K562 (cell line): ENCODE results near the gene POLR3E. TPM values are rescaled to one million over a fixed set of nuclear protein-coding genes. Genes with fewer than 3 reads are reported as not detected.

ENCODE experiments used
- BCOR ChIP-seq: fragments of 450-650 bp; IDR thresholded peaks from 2 replicates; pipeline ENCODE4 v1.6.1; 2016
- CBX1 ChIP-seq: sonication (generic); IDR thresholded peaks from 2 replicates; pipeline ENCODE4 v1.6.1; 2016; ENCODE audit warnings: antibody characterized with exemption, low read depth, mild to moderate bottlenecking
- CREM ChIP-seq: IDR thresholded peaks from 2 replicates; pipeline ENCODE4 v1.6.1; 2014; ENCODE audit warnings: antibody characterized with exemption, low read depth
- HMG20B ChIP-seq: fragments of 250-450 bp; sonication (Bioruptor Pico); IDR thresholded peaks from 2 replicates; pipeline ENCODE4 v1.5.0; 2021; ENCODE audit warnings: mild to moderate bottlenecking
- HSF4 ChIP-seq: fragments of 250-450 bp; sonication (Bioruptor Pico); IDR thresholded peaks from 2 replicates; pipeline ENCODE4 v2.1.2; 2022; ENCODE audit warnings: mild to moderate bottlenecking, moderate library complexity, borderline replicate concordance
- KDM4B ChIP-seq, 2 experiments: fragments of 450-650 bp in 1 of 2; sonication (generic) in 1 of 2; IDR thresholded peaks; 2 replicates each; pipeline ENCODE4 v1.6.1; 2016 to 2017; ENCODE audit warnings: borderline replicate concordance in 2 of 2, antibody characterized with exemption in 1 of 2, low read depth in 1 of 2, mild to moderate bottlenecking in 1 of 2
- NFIX ChIP-seq: fragments of 250-450 bp; sonication (Bioruptor Pico); IDR thresholded peaks from 2 replicates; pipeline ENCODE4 v1.4.0; 2020; ENCODE audit warnings: low read depth, mild to moderate bottlenecking, moderate library complexity
- NFRKB ChIP-seq: fragments of 450-650 bp; IDR thresholded peaks from 2 replicates; pipeline ENCODE4 v1.6.1; 2016; ENCODE audit warnings: low read depth
- RHOXF2B ChIP-seq: fragments of 250-450 bp; sonication (Bioruptor Pico); conservative IDR thresholded peaks from 2 replicates; pipeline ENCODE4 v1.5.1; 2021
- SPI1 ChIP-seq: IDR thresholded peaks from 2 replicates; pipeline ENCODE4 v1.6.1; 2011; ENCODE audit warnings: low read depth, low read length, control low read depth, borderline replicate concordance
- SREBF1 ChIP-seq: fragments of 150-350 bp; IDR thresholded peaks from 2 replicates; pipeline ENCODE4 v1.6.1; 2014; ENCODE audit warnings: antibody characterized with exemption, low read depth, low read length, borderline replicate concordance
- ZC3H11A ChIP-seq: IDR thresholded peaks from 2 replicates; pipeline ENCODE4 v1.6.1; 2012; ENCODE audit warnings: low read depth, low read length, improper control_type of control experiment
- ZNF12 ChIP-seq: sonication (generic); formaldehyde crosslinking; IDR thresholded peaks from 2 replicates; pipeline ENCODE4 v1.4.0; 2020; ENCODE audit warnings: mild to moderate bottlenecking, missing genetic modification reagents
- ZNF175 ChIP-seq: fragments of 200-800 bp; sonication (Bioruptor generic); IDR thresholded peaks from 2 replicates; pipeline ENCODE4 v1.6.1; 2016; ENCODE audit warnings: low read depth, mild to moderate bottlenecking, missing genetic modification characterization, missing compliant biosample characterization
- ZNF395 ChIP-seq: fragments of 200-800 bp; sonication (Bioruptor generic); IDR thresholded peaks from 2 replicates; pipeline ENCODE4 v1.6.1; 2017; ENCODE audit warnings: missing genetic modification characterization, missing compliant biosample characterization
- ZNF518B ChIP-seq: fragments of 250-450 bp; sonication (Bioruptor Pico); IDR thresholded peaks from 2 replicates; pipeline ENCODE4 v1.5.0; 2021; ENCODE audit warnings: mild to moderate bottlenecking, moderate library complexity
- ZNF766 ChIP-seq: fragments of 200-800 bp; sonication (Bioruptor generic); conservative IDR thresholded peaks from 2 replicates; pipeline ENCODE4 v1.6.1; 2016; ENCODE audit warnings: missing genetic modification characterization, missing compliant biosample characterization
- polyA plus RNA-seq, 8 experiments: library from polyadenylated mRNA; depleted of rRNA in 4 of 8; stranded (reverse) in 5 of 8; unstranded in 3 of 8; fragments of >200 nt; fragmentation: Nextera tagmentation in 2 of 8; fragmentation: Illumina TruSeq in 1 of 8; extraction: Ambion mirVana in 2 of 8; extraction: Trizol in 1 of 8; gene quantifications; 2 replicates each; pipeline versions ENCODE4 v1.2.1 to v1.2.3, GENCODE V29; 2011 to 2014; ENCODE audit warnings: inconsistent platforms in 1 of 8, missing spikeins in 1 of 8
- total RNA-seq, 7 experiments: library from RNA; depleted of rRNA in 6 of 7; stranded (reverse); fragments of >200 nt in 6 of 7; fragmentation: Illumina TruSeq in 2 of 7; extraction: Trizol in 2 of 7; gene quantifications; 2 replicates each; pipeline versions ENCODE4 v1.2.1 to v1.2.3, GENCODE V29; 2011 to 2021; ENCODE audit warnings: low replicate concordance in 1 of 7

The POLR3E gene
- total and polyA plus RNA-seq, 9 of the 15 experiments (the other 6 are each of a cell fraction or from before 2014, with no cell fraction given): 17.7 to 151 (median 82.6) TPM

GRCh38 chr16:22297114-22297870 is at the start of gene POLR3E (continued):
- TF ChIP-seq KDM4B (IDR thresholded peaks at IDR 0.05; ENCODE audit: borderline replicate concordance in 2 of 2, low read depth in 1 of 2) (no peak), ZNF518B (CRISPR knock-in tag) (no peak), CBX1 (peak; percentile 81; the same call in 1 of the 2 replicates), HMG20B (no peak), ZNF12 (no peak), ZNF175 (peak; percentile 64; the same call in 1 of the 2 replicates), SREBF1 (peak; percentile 80; the same call in 1 of the 2 replicates), HSF4 (CRISPR knock-in tag) (no peak), NFRKB (0 out of 2 replicates have a peak, but pooled peaks have one; percentile 83), ZC3H11A (no peak), CREM (peak; percentile 85), SPI1 (no peak), ZNF766 (CRISPR knock-in tag) (peak; percentile 54), RHOXF2B (CRISPR knock-in tag) (no peak), BCOR (no peak; the same call in none of the 2 replicates), NFIX (CRISPR knock-in tag) (no peak), ZNF395 (peak; percentile 87)
